Psoas muscle (tissue), 8 donors: ENCODE measurements around the gene SBNO2. TPM values are rescaled to one million over a fixed set of nuclear protein-coding genes. Genes with fewer than 3 reads are reported as not detected.

Experiments
- ATAC-seq, 4 donors: fragments of 200-7000 bp; cut with Tn5 transposase; one replicate each; pipeline ENCODE4 v1.9.1; 2020; ENCODE audit warnings: moderate library complexity in 3 of 4, mild to moderate bottlenecking in 2 of 4
- DNase-seq, 2 donors: peaks; one replicate each; pipeline ENCODE4 v3.0.0-alpha.2; 2020
- H3K27ac ChIP-seq: fragments of 200-600 bp; one replicate; pipeline ENCODE4 v1.8.0; 2022
- H3K27me3 ChIP-seq, 3 donors: fragments of 200-600 bp in 1 of 3; one replicate each; pipeline versions ENCODE4 v1.6.1 to v1.8.0; 2013 to 2022; ENCODE audit warnings: low read length in 2 of 3, mild to moderate bottlenecking in 2 of 3, moderate library complexity in 1 of 3; ENCODE audit not compliant: insufficient read depth in 3 of 3
- H3K36me3 ChIP-seq, 2 donors: fragments of 200-600 bp in 1 of 2; one replicate each; pipeline versions ENCODE4 v1.6.1 to v1.8.0; 2013 to 2022; ENCODE audit warnings: low read depth in 1 of 2, mild to moderate bottlenecking in 1 of 2, moderate library complexity in 1 of 2; ENCODE audit not compliant: insufficient read depth in 1 of 2
- H3K4me1 ChIP-seq: fragments of 200-600 bp; one replicate; pipeline ENCODE4 v1.8.0; 2022
- H3K4me3 ChIP-seq: fragments of 200-600 bp; one replicate; pipeline ENCODE4 v1.8.0; 2022; ENCODE audit warnings: mild to moderate bottlenecking
- H3K9me3 ChIP-seq: fragments of 200-600 bp; one replicate; pipeline ENCODE4 v1.8.0; 2022
- CTCF ChIP-seq: fragments of 200-600 bp; IDR thresholded peaks from one replicate; pipeline ENCODE4 v1.8.0; 2022; ENCODE audit warnings: antibody characterized with exemption
- WGBS, 3 donors: extraction: QIAGEN DNeasy Blood & Tissue Kit; methylation state at CpG; one replicate each; pipeline versions ENCODE4 v1.1.6 to v1.1.7; 2013; 5-methylcytosine and 5-hydroxymethylcytosine counted together
- intact Hi-C, 2 donors: fragments of 100-400 bp; cut with DNase I; formaldehyde crosslinking; loops; one replicate each; pipeline versions ENCODE4 v1.11.0 to v1.14.2; 2022
- polyA plus RNA-seq, 3 donors: library from polyadenylated mRNA; stranded (reverse); fragments of 200-250 nt; gene quantifications; one replicate each; pipeline ENCODE4 v1.2.3, GENCODE V29; 2013
- total RNA-seq, 4 donors: library from RNA; stranded (reverse); fragmentation: NEBNext Ultra II Directional in 2 of 4; extraction: Animal tissue kit (Norgen Biotek cat#: 25700) in 2 of 4; gene quantifications; one replicate each; pipeline versions ENCODE4 v1.2.1 to v1.2.4, GENCODE V29; 2021 to 2023
- donor health status: healthy with polysubstance abuse.
- donor health status: DM: no; HTN: no; CAD: no; lungs with moderate emphysema.
- donor health status: Bipolar disorder and iron deficiency.
- donor health status: healthy.
- donor health status: DM: yes; HTN: yes; CAD: no.
- donor health status: DM: no; HTN: no; CAD: no.
- donor health status: DM: no; HTN: no; CAD: no.
- donor health status: DM: yes; HTN: yes; CAD: no.

SBNO2 gene
- total and polyA plus RNA-seq, 7 donors = 18.5 to 138 (median 47.2) TPM

- H3K36me3 ChIP-seq = peaks cover under 1 to 54% of the 10 kb centered on the region in 2 donors
- peaks cover 15% of the 10 kb centered on the region for H3K4me1 ChIP-seq
These were observed 80.7 kb downstream of the SBNO2 start for GRCh38 chr19:1093330-1093729.

GRCh38 chr19:1091544-1092175, 82.4 kb downstream of the SBNO2 start:
- DNase-seq (no peak), ATAC-seq (no peak)
- 86 to 90% (median 87%) methylated on average over 19 to 27 of the region's 27 CpGs for WGBS, 3 donors
- H3K9me3 ChIP-seq = no peaks in the 10 kb centered on the region
- no peak overlapping the region for H3K27ac ChIP-seq
- TF ChIP-seq CTCF = no peak
- peaks cover 15% of the 10 kb centered on the region for H3K4me1 ChIP-seq
- intact Hi-C loops = loop anchor here (5.0 kb wide), 1 partner anchor 49 kb away; the partner anchor contains the start of gene ABCA7 (in 2 of the 2)
- peaks cover 3 to 64% of the 10 kb centered on the region in 2 donors for H3K36me3 ChIP-seq
- H3K4me3 ChIP-seq = no peak overlapping the region
- no peaks in the 10 kb centered on the region for H3K27me3 ChIP-seq

More at GRCh38 chr19:1093330-1093729, 80.7 kb downstream of the SBNO2 start:
- no peak for TF ChIP-seq CTCF
- DNase-seq (no peak), ATAC-seq (no peak)
- Histone ChIP-seq H3K27ac (no peak overlapping the region), H3K9me3 (no peaks in the 10 kb centered on the region), H3K27me3 (no peaks in the 10 kb centered on the region), H3K4me3 (peak overlapping the region; percentile 78)
- 79 to 85% (median 80%) methylated on average over 13 to 15 of the region's 15 CpGs for WGBS, 3 donors
- intact Hi-C loops = loop anchor here (5.0 kb wide), 1 partner anchor 51 kb away; the partner anchor contains the start of gene ABCA7 (in 2 of the 2)

GRCh38 chr19:1090731-1091543, 83.1 kb downstream of the SBNO2 start:
- DNase-seq = no peak
- intact Hi-C loops = loop anchor here (5.0 kb wide), 1 partner anchor 49 kb away; the partner anchor contains the start of gene ABCA7 (in 2 of the 2)
- peaks cover 3 to 64% of the 10 kb centered on the region in 2 donors for H3K36me3 ChIP-seq
- no peak overlapping the region for H3K4me3 ChIP-seq
- H3K4me1 ChIP-seq = peaks cover 15% of the 10 kb centered on the region
- ATAC-seq = no peak
- no peaks in the 10 kb centered on the region for H3K27me3 ChIP-seq
- no peak for TF ChIP-seq CTCF
- no peak overlapping the region for H3K27ac ChIP-seq
- H3K9me3 ChIP-seq = no peaks in the 10 kb centered on the region
- WGBS, 3 donors = 91 to 93% (median 91%) methylated on average over 36 to 38 of the region's 38 CpGs

- TF ChIP-seq CTCF = no peak
- peaks cover 3 to 64% of the 10 kb centered on the region in 2 donors for H3K36me3 ChIP-seq
- WGBS, 3 donors = 80 to 90% (median 81%) methylated on average over 18 to 22 of the region's 22 CpGs
- no peak overlapping the region for H3K4me3 ChIP-seq
- ATAC-seq (no peak), DNase-seq (no peak)
- no peaks in the 10 kb centered on the region for H3K9me3 ChIP-seq
- intact Hi-C loops = loop anchor here (5.0 kb wide), 1 partner anchor 48 kb away; the partner anchor contains the start of gene ABCA7 (in 2 of the 2)
- no peak overlapping the region for H3K27ac ChIP-seq
- H3K27me3 ChIP-seq = no peaks in the 10 kb centered on the region
- peaks cover 10% of the 10 kb centered on the region for H3K4me1 ChIP-seq
These were observed 84.2 kb downstream of the SBNO2 start for GRCh38 chr19:1089891-1090290.
